GM12891 (cell line): ENCODE results near the gene NEURL1B.

Source experiments
- POLR2A ChIP-seq: IDR thresholded peaks from 2 replicates; pipeline ENCODE4 v1.6.1; 2011; ENCODE audit warnings: low read depth, low read length, control low read depth
- TAF1 ChIP-seq: IDR thresholded peaks from 2 replicates; pipeline ENCODE4 v1.6.1; 2011; ENCODE audit warnings: low read depth, low read length, control low read depth

- TF ChIP-seq TAF1: no peak
- no peak for TF ChIP-seq POLR2A
Measured at GRCh38 chr5:172594867-172595466, 46.1 kb upstream of the NEURL1B start.
